ENCODE results near the gene LRP2. TPM values are rescaled to one million over a fixed set of nuclear protein-coding genes. Genes with fewer than 3 reads are reported as not detected.

The LRP2 gene
- total and polyA plus RNA-seq, 2 of the 8 experiments (the other 6 are each of a cell fraction or from before 2014, with no cell fraction given): 2.0 to 2.9 TPM

- no peak overlapping the region for H3K14ac ChIP-seq (ENCODE audit: insufficient read length)
- no peak overlapping the region for H4K91ac ChIP-seq (replicated peaks; ENCODE audit: insufficient read length, low read length)
- no peaks in the 10 kb centered on the region for H3K79me1 ChIP-seq (ENCODE audit: low read depth, low read length)
- peaks cover 0 to 4% of the 10 kb centered on the region in 2 experiments for H4K20me1 ChIP-seq (replicated peaks in 1 of 2; ENCODE audit: control insufficient read depth in 1 of 2, insufficient read depth in 2 of 2, low read length in 2 of 2)
- H3K4me3 ChIP-seq (ENCODE audit: extremely low read depth in 1 of 4, insufficient read depth in 2 of 4, low read depth in 3 of 4, low read length in 4 of 4): peak overlapping the region; percentile 42 to 73 (median 64)
- H2AFZ ChIP-seq (ENCODE audit: low read length): peak overlapping the region; percentile 20; the same call in 1 of the 2 replicates
- WGBS, 2 experiments (ENCODE audit: extremely low coverage in 1 of 2, insufficient coverage in 1 of 2, insufficient read length in 1 of 2, insufficient replicate concordance in 2 of 2, low coverage in 1 of 2, low lambda C conversion rate in 2 of 2, missing lambda C conversion rate in 1 of 2): 5% methylated on average over 18 of the region's 20 CpGs; no CpG with 5 or more reads in 1 of the 2 experiments
- H2BK12ac ChIP-seq (ENCODE audit: low read depth, low read length): no peak overlapping the region
- peak overlapping the region in 1 of 4 experiments; percentile 15; a peak in 1 of 7 replicates for H3K9ac ChIP-seq (replicated peaks in 1 of 4; ENCODE audit: extremely low read depth in 1 of 4, low read depth in 3 of 4, low read length in 3 of 4)
- no peaks in the 10 kb centered on the region for H3K79me2 ChIP-seq (ENCODE audit: control insufficient read depth in 1 of 2, insufficient read depth in 2 of 2, low read length in 2 of 2)
- no peak overlapping the region for H3K27ac ChIP-seq (ENCODE audit: low read depth, low read length)
- H3K36me3 ChIP-seq (ENCODE audit: control insufficient read depth in 2 of 4, insufficient read depth in 4 of 4, low read length in 3 of 4): no peaks in the 10 kb centered on the region
- H3K27me3 ChIP-seq (replicated peaks in 1 of 4; ENCODE audit: control insufficient read depth in 3 of 4, extremely low read depth in 1 of 4, insufficient read depth in 3 of 4, low read length in 3 of 4): peaks cover 18 to 42% (median 37%) of the 10 kb centered on the region in 4 experiments
- H3K23me2 ChIP-seq (ENCODE audit: low read depth, low read length): peaks cover 35% of the 10 kb centered on the region
- CTCF ChIA-PET (ENCODE audit: partially characterized antibody): interaction anchor here (1.1 to 1.6 kb wide), 3 partner anchors 18 to 250 kb away, joined by 3 to 4 read pairs (median 4); no protein-coding TSS in a partner anchor
- H3K4me2 ChIP-seq (ENCODE audit: insufficient read depth in 1 of 2, low read depth in 2 of 2, low read length in 2 of 2): peak overlapping the region; percentile 98
- no peak overlapping the region for H3K4ac ChIP-seq (replicated peaks; ENCODE audit: insufficient read length, low read depth, low read length)
- FAIRE-seq: no peak
- H4K5ac ChIP-seq (ENCODE audit: insufficient read length, low read depth, low read length): no peak overlapping the region
- H3K9me3 ChIP-seq (ENCODE audit: insufficient read depth in 2 of 2, low read depth in 1 of 2, low read length in 1 of 2): no peaks in the 10 kb centered on the region
- H2BK120ac ChIP-seq (replicated peaks; ENCODE audit: low read depth, low read length): no peak overlapping the region
- H3K23ac ChIP-seq (ENCODE audit: insufficient read length): no peak overlapping the region
- POLR2A ChIA-PET (ENCODE audit: partially characterized antibody): interaction anchor here (0.6 to 1.3 kb wide), 2 partner anchors 16 to 853 kb away, joined by 3 read pairs; no protein-coding TSS in a partner anchor
- no peak overlapping the region for H3K18ac ChIP-seq (ENCODE audit: extremely low read depth, low read length)
- TF ChIP-seq RAD21 (IDR thresholded peaks at IDR 0.05 in 1 of 2, conservative IDR thresholded peaks at IDR 0.05 in 1 of 2; ENCODE audit: low read depth in 2 of 2, low read length in 2 of 2) (peak in 1 of 2 experiments; percentile 7; a peak in 1 of 4 replicates), RBBP5 (IDR thresholded peaks at IDR 0.05; ENCODE audit: borderline replicate concordance, low read depth, low read length) (0 out of 2 replicates have a peak, but pooled peaks have one; percentile 36), SP1 (IDR thresholded peaks at IDR 0.05; ENCODE audit: low read depth, low read length) (no peak), ASH2L (IDR thresholded peaks at IDR 0.05; ENCODE audit: low read length) (peak; percentile 34), EZH2 (IDR thresholded peaks at IDR 0.05; ENCODE audit: low read depth, low read length, severe bottlenecking) (peak; percentile 18)
- TF ChIP-seq, protein P1, sequence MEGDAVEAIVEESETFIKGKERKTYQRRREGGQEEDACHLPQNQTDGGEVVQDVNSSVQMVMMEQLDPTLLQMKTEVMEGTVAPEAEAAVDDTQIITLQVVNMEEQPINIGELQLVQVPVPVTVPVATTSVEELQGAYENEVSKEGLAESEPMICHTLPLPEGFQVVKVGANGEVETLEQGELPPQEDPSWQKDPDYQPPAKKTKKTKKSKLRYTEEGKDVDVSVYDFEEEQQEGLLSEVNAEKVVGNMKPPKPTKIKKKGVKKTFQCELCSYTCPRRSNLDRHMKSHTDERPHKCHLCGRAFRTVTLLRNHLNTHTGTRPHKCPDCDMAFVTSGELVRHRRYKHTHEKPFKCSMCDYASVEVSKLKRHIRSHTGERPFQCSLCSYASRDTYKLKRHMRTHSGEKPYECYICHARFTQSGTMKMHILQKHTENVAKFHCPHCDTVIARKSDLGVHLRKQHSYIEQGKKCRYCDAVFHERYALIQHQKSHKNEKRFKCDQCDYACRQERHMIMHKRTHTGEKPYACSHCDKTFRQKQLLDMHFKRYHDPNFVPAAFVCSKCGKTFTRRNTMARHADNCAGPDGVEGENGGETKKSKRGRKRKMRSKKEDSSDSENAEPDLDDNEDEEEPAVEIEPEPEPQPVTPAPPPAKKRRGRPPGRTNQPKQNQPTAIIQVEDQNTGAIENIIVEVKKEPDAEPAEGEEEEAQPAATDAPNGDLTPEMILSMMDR (IDR thresholded peaks at IDR 0.05; ENCODE audit: control extremely low read depth in 1 of 3, insufficient read depth in 1 of 3, low read depth in 1 of 3, low read length in 3 of 3): peak in 2 of 3 experiments; percentile 12; a peak in 2 of 4 replicates
- peaks cover 0 to 22% (median 13%) of the 10 kb centered on the region in 4 experiments; a peak in 6 of 7 replicates for H3K4me1 ChIP-seq (replicated peaks in 1 of 4; ENCODE audit: control insufficient read depth in 3 of 4, insufficient read depth in 4 of 4, low read length in 3 of 4)
- peak in 1 of 2 experiments; percentile 56 for DNase-seq (ENCODE audit: low read depth in 1 of 2, low spot score in 2 of 2)
- no peak overlapping the region for H2BK5ac ChIP-seq (ENCODE audit: low read depth, low read length)
- H4K8ac ChIP-seq (ENCODE audit: extremely low read depth, insufficient read depth, low read length): no peak overlapping the region
- no peak overlapping the region for H3K56ac ChIP-seq (replicated peaks; ENCODE audit: insufficient read length, low read depth, low read length)
- H2BK15ac ChIP-seq (ENCODE audit: low read length): no peak overlapping the region
- H2AK5ac ChIP-seq (ENCODE audit: low read depth, low read length): no peak overlapping the region
- H2BK20ac ChIP-seq (ENCODE audit: low read length): no peak overlapping the region
These were observed 1.2 kb downstream of the LRP2 start for GRCh38 chr2:169360984-169361705.

Data from H1 (cell line).